ENCODE measurements around the gene QSOX2.

QSOX2 gene

DNA sequence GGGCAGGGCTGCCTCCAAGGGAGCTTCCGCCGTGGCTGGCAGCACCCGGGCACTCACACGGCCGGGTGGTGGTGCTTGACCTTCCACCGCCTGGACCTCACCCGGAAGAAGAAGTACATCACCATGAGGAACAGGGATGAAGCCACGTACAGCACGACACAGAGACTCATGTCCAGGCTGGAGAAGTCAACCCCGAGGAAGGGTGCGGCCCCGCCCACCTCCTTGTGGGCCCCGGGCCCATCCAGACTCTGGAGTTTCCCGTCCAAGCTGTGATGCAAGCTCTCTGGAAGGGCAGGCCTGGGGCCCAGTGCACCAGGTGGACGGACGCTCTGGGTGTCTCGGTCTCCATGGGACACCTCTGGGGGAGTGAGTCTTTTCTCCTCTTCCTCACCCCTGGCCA lies 36.9 kb downstream of the QSOX2 start:
- no peak for DNase-seq (ENCODE audit: low read depth, low spot score)
- TF ChIP-seq, protein P1, sequence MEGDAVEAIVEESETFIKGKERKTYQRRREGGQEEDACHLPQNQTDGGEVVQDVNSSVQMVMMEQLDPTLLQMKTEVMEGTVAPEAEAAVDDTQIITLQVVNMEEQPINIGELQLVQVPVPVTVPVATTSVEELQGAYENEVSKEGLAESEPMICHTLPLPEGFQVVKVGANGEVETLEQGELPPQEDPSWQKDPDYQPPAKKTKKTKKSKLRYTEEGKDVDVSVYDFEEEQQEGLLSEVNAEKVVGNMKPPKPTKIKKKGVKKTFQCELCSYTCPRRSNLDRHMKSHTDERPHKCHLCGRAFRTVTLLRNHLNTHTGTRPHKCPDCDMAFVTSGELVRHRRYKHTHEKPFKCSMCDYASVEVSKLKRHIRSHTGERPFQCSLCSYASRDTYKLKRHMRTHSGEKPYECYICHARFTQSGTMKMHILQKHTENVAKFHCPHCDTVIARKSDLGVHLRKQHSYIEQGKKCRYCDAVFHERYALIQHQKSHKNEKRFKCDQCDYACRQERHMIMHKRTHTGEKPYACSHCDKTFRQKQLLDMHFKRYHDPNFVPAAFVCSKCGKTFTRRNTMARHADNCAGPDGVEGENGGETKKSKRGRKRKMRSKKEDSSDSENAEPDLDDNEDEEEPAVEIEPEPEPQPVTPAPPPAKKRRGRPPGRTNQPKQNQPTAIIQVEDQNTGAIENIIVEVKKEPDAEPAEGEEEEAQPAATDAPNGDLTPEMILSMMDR (IDR thresholded peaks at IDR 0.05; ENCODE audit: low read depth, low read length) = no peak
- H3K4me3 ChIP-seq (ENCODE audit: low read depth, low read length) = no peak overlapping the region
- in situ Hi-C loops (cut with HindIII; ENCODE audit: low sequenced_read_pairs) = no loop called here

DNA sequence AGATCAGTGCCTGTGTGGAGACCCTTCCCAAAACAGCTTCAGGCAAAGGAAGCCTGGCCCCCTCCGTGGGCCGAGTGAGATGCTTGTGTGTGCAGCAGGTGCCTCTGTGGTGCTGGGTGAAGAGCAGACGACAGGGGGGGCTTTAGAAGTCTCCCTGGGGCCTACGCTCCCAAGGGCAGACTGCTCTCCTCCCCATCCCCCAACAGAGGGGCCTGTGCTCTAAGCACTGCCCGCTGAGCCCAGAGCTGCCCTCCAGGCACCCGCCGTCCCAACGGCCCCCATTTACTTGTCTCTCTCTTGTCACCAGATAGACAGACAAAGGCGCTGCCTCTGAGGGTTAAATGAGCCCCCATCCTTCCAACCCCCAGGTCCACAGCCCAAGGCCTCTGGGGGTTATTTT lies 38.0 kb downstream of the QSOX2 start:
- no peak overlapping the region for H3K4me3 ChIP-seq (ENCODE audit: low read depth, low read length)
- in situ Hi-C loops (cut with HindIII; ENCODE audit: low sequenced_read_pairs) = no loop called here
- DNase-seq (ENCODE audit: low read depth, low spot score) = no peak
- TF ChIP-seq, protein P1 (IDR thresholded peaks at IDR 0.05; ENCODE audit: low read depth, low read length) = no peak

DNA sequence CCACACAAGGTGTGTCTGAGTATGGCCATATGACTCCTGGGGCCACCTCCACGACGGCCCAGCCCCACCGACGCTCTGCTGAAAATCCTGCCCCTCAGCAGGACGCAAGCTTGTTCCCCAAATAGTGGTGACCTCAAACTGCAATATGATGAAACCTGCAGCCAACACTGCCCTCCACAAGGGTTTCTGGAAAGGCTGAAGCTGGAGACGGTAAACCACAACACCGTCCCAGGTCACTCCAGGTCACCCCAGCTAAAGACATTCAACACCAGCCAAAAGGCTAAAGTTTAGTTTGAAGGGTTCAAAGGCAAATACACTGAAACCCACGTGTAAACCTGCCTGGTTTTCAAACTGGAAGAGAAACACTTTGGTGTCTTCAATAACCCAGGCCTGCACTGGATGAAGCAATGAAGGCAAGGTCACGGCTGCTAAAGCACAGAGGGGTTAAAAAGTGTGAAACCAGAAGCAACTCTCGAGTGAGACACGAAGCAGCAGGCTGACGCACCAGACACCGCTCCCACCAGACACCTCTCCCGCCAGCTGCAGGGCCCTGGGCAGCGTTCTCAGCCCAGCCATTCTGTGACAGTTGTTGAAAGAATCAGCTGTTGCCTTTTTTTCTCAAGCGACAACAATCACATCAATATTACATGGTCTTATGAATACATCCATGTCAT lies 38.9 kb downstream of the QSOX2 start:
- TF ChIP-seq, protein P1 (IDR thresholded peaks at IDR 0.05; ENCODE audit: low read depth, low read length) = no peak
- in situ Hi-C loops (cut with HindIII; ENCODE audit: low sequenced_read_pairs) = no loop called here
- no peak overlapping the region for H3K4me3 ChIP-seq (ENCODE audit: low read depth, low read length)
- no peak for DNase-seq (ENCODE audit: low read depth, low spot score)

DNA sequence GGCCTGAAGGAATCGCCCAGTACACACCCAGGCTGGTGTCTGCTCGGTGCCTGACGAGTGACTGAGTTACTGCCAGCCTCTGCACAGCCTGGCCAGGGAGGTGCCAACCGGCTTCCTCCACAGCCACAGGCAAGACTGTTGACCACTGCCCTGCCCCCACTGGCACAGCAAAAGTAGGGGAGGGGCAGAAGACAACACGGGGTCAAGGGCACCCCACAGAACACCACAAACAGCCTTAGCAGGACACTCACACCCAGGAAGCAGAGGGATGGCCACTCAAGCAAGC lies 40.0 kb downstream of the QSOX2 start:
- in situ Hi-C loops (cut with HindIII; ENCODE audit: low sequenced_read_pairs) = no loop called here
- no peak for DNase-seq (ENCODE audit: low read depth, low spot score)
- TF ChIP-seq, protein P1 (IDR thresholded peaks at IDR 0.05; ENCODE audit: low read depth, low read length) = no peak
- no peak overlapping the region for H3K4me3 ChIP-seq (ENCODE audit: low read depth, low read length)

DNA sequence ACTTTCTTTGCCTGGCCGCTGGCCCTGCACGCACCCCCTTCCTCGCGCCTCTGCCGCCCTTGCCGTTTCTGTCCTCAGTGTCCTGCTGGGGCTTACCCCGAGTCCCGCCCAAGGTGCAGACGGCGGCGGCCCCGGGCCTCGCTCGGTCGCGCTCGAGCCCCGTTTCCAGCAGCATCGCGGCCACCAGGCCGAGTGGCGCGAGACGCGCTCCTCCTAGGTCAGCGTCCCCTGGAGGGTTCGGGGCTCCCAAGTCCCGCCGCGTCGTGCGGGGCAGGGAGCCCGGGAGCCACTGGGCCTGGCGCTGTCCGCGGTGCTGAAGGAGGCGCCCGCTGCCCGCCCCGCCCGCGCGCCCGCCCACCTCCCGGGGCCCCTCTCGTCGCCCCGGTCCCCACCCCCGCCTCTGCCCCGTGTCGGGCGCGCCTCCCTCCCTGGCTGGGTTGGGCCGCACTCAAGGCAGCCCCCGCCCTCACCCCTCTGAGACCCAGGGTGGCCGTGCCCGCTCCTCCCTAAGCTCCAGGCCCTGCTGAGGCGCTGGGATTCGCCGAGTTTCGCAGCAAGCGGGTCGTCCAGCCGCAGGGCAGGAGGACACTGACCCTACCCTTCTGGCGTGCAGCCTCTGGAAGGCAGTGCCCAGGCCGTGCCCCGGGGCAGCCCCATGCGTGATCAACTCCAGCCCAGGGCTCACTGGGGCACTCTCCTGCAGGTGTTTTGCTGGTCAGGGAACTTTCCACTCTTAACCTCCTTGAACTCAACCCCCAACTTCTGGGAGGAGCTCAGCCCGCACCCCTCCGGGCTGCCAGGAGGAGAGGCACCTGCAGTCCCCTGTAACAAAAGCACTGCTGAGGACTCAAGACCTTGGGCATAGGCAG lies 40.5 kb downstream of the QSOX2 start, which contains the start of gene LHX3:
Gene LHX3, minus strand, starts transcription at position 291 of the 869 bp plus-strand sequence. Its CDS starts 116 bp downstream, at position 175.
- TF ChIP-seq, protein P1 (IDR thresholded peaks at IDR 0.05; ENCODE audit: low read depth, low read length) = no peak
- no peak within 1 kb of the TSS for H3K4me3 ChIP-seq (ENCODE audit: low read depth, low read length)
- in situ Hi-C loops (cut with HindIII; ENCODE audit: low sequenced_read_pairs) = no loop called here
- no peak for DNase-seq (ENCODE audit: low read depth, low spot score)

DNA sequence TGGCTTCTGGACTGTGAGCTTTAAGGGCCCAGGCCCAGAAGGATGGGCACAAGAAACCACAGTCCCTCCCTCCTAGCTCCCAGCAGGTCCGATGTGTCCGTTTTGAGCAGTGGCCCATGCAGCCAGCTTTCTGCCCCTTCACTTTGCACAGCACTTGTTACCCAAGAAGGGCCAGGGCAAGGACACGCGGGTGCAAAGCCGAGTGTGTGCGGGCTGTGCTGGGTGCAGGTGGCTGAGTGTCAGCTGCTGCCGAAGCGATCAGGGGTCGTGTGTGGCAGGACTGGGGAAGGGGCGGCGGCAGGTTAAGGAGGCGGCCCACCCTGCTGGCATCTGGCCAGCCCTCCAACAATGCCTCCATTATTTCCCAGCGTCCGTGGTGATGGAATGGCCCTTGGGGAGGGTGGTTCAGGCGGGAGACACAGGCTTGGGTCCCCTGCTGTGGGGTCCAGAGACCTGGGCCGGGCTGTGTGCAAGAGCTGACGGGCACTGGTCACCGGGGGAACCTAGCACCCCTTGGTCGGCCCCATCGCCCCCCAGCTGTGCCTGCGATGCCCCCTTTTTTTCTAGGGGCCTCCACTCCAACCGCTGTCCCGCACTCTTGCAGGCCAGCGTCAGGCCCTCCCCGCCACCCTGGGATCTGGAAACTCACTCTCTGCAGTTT lies 41.3 kb downstream of the QSOX2 start:
- in situ Hi-C loops (cut with HindIII; ENCODE audit: low sequenced_read_pairs) = no loop called here
- no peak for DNase-seq (ENCODE audit: low read depth, low spot score)

More for the DNA sequence above, 41.3 kb downstream of the QSOX2 start:
- no peak overlapping the region for H3K4me3 ChIP-seq (ENCODE audit: low read depth, low read length)
- TF ChIP-seq, protein P1 (IDR thresholded peaks at IDR 0.05; ENCODE audit: low read depth, low read length) = no peak
